Psoas muscle (tissue), 8 donors: ENCODE data around the gene YPEL3. TPM values are rescaled to one million over a fixed set of nuclear protein-coding genes. Genes with fewer than 3 reads are reported as not detected.
A peak's percentile ranks its signal among the peaks of the same experiment; 100 is the strongest.

Source experiments
- ATAC-seq, 4 donors: fragments of 200-7000 bp; cut with Tn5 transposase; one replicate each; pipeline ENCODE4 v1.9.1; 2020; ENCODE audit warnings: moderate library complexity in 3 of 4, mild to moderate bottlenecking in 2 of 4
- DNase-seq, 2 donors: peaks; one replicate each; pipeline ENCODE4 v3.0.0-alpha.2; 2020
- H3K27ac ChIP-seq: fragments of 200-600 bp; one replicate; pipeline ENCODE4 v1.8.0; 2022
- H3K27me3 ChIP-seq, 3 donors: fragments of 200-600 bp in 1 of 3; one replicate each; pipeline versions ENCODE4 v1.6.1 to v1.8.0; 2013 to 2022; ENCODE audit warnings: low read length in 2 of 3, mild to moderate bottlenecking in 2 of 3, moderate library complexity in 1 of 3; ENCODE audit not compliant: insufficient read depth in 3 of 3
- H3K36me3 ChIP-seq, 2 donors: fragments of 200-600 bp in 1 of 2; one replicate each; pipeline versions ENCODE4 v1.6.1 to v1.8.0; 2013 to 2022; ENCODE audit warnings: low read depth in 1 of 2, mild to moderate bottlenecking in 1 of 2, moderate library complexity in 1 of 2; ENCODE audit not compliant: insufficient read depth in 1 of 2
- H3K4me1 ChIP-seq: fragments of 200-600 bp; one replicate; pipeline ENCODE4 v1.8.0; 2022
- H3K4me3 ChIP-seq: fragments of 200-600 bp; one replicate; pipeline ENCODE4 v1.8.0; 2022; ENCODE audit warnings: mild to moderate bottlenecking
- H3K9me3 ChIP-seq: fragments of 200-600 bp; one replicate; pipeline ENCODE4 v1.8.0; 2022
- WGBS, 3 donors: extraction: QIAGEN DNeasy Blood & Tissue Kit; methylation state at CpG; one replicate each; pipeline versions ENCODE4 v1.1.6 to v1.1.7; 2013; 5-methylcytosine and 5-hydroxymethylcytosine counted together
- intact Hi-C, 2 donors: fragments of 100-400 bp; cut with DNase I; formaldehyde crosslinking; loops; one replicate each; pipeline versions ENCODE4 v1.11.0 to v1.14.2; 2022
- polyA plus RNA-seq, 3 donors: library from polyadenylated mRNA; stranded (reverse); fragments of 200-250 nt; gene quantifications; one replicate each; pipeline ENCODE4 v1.2.3, GENCODE V29; 2013
- total RNA-seq, 4 donors: library from RNA; stranded (reverse); fragmentation: NEBNext Ultra II Directional in 2 of 4; extraction: Animal tissue kit (Norgen Biotek cat#: 25700) in 2 of 4; gene quantifications; one replicate each; pipeline versions ENCODE4 v1.2.1 to v1.2.4, GENCODE V29; 2021 to 2023
- TF ChIP-seq, protein P1 (sequence below): fragments of 200-600 bp; IDR thresholded peaks from one replicate; pipeline ENCODE4 v1.8.0; 2022; ENCODE audit warnings: antibody characterized with exemption
- donor health status: healthy with polysubstance abuse.
- donor health status: DM: no; HTN: no; CAD: no; lungs with moderate emphysema.
- donor health status: Bipolar disorder and iron deficiency.
- donor health status: healthy.
- donor health status: DM: yes; HTN: yes; CAD: no.
- donor health status: DM: no; HTN: no; CAD: no.
- donor health status: DM: no; HTN: no; CAD: no.
- donor health status: DM: yes; HTN: yes; CAD: no.

YPEL3 gene
- total and polyA plus RNA-seq, 7 donors: 24.8 to 156 (median 72.8) TPM

DNA sequence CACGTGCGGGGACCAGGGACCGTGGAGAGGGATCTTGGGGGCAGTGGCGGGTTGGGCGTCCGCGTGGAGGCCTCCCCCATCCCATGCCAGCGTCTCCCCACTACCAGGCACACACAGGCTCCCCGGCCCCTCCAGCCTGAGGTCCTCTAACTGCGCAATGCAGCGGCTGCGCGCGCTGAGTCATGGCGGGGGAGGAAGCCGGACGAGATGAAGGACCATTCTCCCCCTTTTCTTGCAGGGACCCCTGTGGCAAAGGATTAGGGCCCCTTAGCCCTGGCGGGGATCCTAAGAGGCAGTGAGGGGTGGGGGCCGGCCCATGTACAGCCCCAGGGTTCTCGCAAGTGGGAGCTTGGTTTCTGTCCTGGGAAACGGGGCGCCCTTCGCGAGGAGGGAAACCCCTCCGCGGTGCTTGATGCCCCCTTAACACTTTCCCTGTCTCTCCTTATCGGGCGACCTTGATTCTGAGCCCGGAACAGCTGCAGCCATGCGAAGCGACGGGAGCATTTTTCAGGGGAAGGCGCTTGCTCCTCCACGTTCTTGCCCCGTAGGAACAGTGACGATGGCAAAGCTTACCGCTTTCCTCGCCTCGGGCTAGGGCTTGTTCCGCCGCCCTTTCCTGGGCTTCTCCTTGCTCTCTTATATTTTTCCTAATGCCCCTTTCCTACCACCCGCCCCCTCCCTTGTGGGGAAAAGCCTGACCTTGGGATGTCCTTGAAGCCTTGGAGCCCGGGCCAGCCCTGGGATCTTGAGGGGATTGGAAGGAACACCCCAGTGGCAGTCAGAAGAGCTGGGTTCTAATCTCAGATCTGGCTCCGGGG lies 29.9 kb downstream of the YPEL3 start:
- Histone ChIP-seq H3K4me1 (peaks cover 55% of the 10 kb centered on the region), H3K27ac (peak overlapping the region; percentile 99), H3K27me3 (no peaks in the 10 kb centered on the region), H3K36me3 (peaks cover 6 to 48% of the 10 kb centered on the region in 2 donors), H3K4me3 (peak overlapping the region; percentile 91), H3K9me3 (no peaks in the 10 kb centered on the region)
- intact Hi-C loops: loop anchor here in 1 of 2 donors (10.0 kb wide), 1 partner anchor 59 kb away; the partner anchor contains the start of gene MAPK3
- ATAC-seq: peak; percentile 1 to 16 (median 10)
- 0 to 1% (median 0%) methylated on average over 41 to 44 of the region's 44 CpGs for WGBS, 3 donors
- DNase-seq: no peak
- TF ChIP-seq, protein P1, sequence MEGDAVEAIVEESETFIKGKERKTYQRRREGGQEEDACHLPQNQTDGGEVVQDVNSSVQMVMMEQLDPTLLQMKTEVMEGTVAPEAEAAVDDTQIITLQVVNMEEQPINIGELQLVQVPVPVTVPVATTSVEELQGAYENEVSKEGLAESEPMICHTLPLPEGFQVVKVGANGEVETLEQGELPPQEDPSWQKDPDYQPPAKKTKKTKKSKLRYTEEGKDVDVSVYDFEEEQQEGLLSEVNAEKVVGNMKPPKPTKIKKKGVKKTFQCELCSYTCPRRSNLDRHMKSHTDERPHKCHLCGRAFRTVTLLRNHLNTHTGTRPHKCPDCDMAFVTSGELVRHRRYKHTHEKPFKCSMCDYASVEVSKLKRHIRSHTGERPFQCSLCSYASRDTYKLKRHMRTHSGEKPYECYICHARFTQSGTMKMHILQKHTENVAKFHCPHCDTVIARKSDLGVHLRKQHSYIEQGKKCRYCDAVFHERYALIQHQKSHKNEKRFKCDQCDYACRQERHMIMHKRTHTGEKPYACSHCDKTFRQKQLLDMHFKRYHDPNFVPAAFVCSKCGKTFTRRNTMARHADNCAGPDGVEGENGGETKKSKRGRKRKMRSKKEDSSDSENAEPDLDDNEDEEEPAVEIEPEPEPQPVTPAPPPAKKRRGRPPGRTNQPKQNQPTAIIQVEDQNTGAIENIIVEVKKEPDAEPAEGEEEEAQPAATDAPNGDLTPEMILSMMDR: no peak

GRCh38 chr16:30065102-30065942 lies 30.7 kb downstream of the YPEL3 start, which contains the start of gene ALDOA:
ALDOA (plus strand) TSS chr16:30065760; CDS start chr16:30066898, 1,138 bp downstream.
- TF ChIP-seq, protein P1: no peak
- H3K4me1 ChIP-seq: peaks cover 61% of the 10 kb centered on the region
- 0% methylated on average over 71 to 99 of the region's 99 CpGs for WGBS, 3 donors
- ATAC-seq: peak; percentile 77 to 84 (median 77)
- intact Hi-C loops: loop anchor here in 1 of 2 donors (10.0 kb wide), 1 partner anchor 59 kb away; the partner anchor contains the start of gene MAPK3
- H3K4me3 ChIP-seq: peak within 1 kb of the TSS; percentile 91
- peak within 1 kb of the TSS; percentile 99 for H3K27ac ChIP-seq
- H3K27me3 ChIP-seq: no peaks in the 10 kb centered on the region
- H3K36me3 ChIP-seq: peaks cover 6 to 40% of the 10 kb centered on the region in 2 donors
- peak; percentile 99 for DNase-seq
- no peaks in the 10 kb centered on the region for H3K9me3 ChIP-seq

DNA sequence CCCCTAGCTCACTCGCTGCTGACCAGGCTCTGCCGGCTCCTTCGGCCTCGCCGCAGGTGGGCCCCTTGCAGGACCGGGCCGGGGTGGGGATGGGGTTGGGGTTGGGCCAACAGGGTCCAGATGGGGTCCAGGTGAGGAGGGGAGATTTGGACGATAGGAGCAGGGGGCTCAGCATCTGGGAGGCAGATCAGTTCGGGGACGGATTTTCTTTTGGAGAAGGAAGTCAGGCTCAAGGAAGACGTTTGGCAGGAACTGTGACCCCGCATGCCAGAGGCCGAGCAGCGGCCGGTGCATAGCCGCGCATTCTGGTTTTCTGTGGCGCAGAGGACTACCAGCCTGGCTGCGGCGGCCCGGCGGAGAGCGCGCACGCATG lies 31.3 kb downstream of the YPEL3 start:
- no peaks in the 10 kb centered on the region for H3K27me3 ChIP-seq
- TF ChIP-seq, protein P1: no peak
- intact Hi-C loops: loop anchor here in 1 of 2 donors (10.0 kb wide), 1 partner anchor 60 kb away; the partner anchor contains the start of gene MAPK3
- peaks cover 3 to 34% of the 10 kb centered on the region in 2 donors for H3K36me3 ChIP-seq
- H3K27ac ChIP-seq: peak overlapping the region; percentile 99
- peak in 1 of 4 donors; percentile 2 for ATAC-seq
- peaks cover 61% of the 10 kb centered on the region for H3K4me1 ChIP-seq
- peak overlapping the region; percentile 91 for H3K4me3 ChIP-seq
- 0% methylated on average over 17 to 25 of the region's 25 CpGs for WGBS, 3 donors
- DNase-seq: no peak
- H3K9me3 ChIP-seq: no peaks in the 10 kb centered on the region

GRCh38 chr16:30063893-30064728 lies 31.9 kb downstream of the YPEL3 start:
- H3K4me1 ChIP-seq: peaks cover 55% of the 10 kb centered on the region
- no peaks in the 10 kb centered on the region for H3K9me3 ChIP-seq
- H3K4me3 ChIP-seq: peak overlapping the region; percentile 91
- ATAC-seq (peak; percentile 48 to 60 (median 58)), DNase-seq (peak; percentile 81 to 92)
- peak overlapping the region; percentile 99 for H3K27ac ChIP-seq
- TF ChIP-seq, protein P1: peak; percentile 45
- peaks cover 0 to 28% of the 10 kb centered on the region in 2 donors for H3K36me3 ChIP-seq
- intact Hi-C loops: loop anchor here in 1 of 2 donors (10.0 kb wide), 1 partner anchor 61 kb away; the partner anchor contains the start of gene MAPK3
- 2 to 4% (median 3%) methylated on average over 27 of the region's 27 CpGs for WGBS, 3 donors
- H3K27me3 ChIP-seq: no peaks in the 10 kb centered on the region
